ENCODE data around the gene THUMPD3.

THUMPD3 gene

GRCh38 chr3:9362731-9363530 is at the start of gene THUMPD3:
Gene THUMPD3 (plus strand): TSS chr3:9363054. CDS start chr3:9365069, 2,015 bp downstream.
- DNase-seq, result peak; percentile 90 to 91

- no peak for DNase-seq
These were observed 48.1 kb upstream of the THUMPD3 start for GRCh38 chr3:9314796-9315195.

GRCh38 chr3:9316881-9317361 is 45.9 kb upstream of the THUMPD3 start:
- DNase-seq, result no peak

GRCh38 chr3:9322780-9323179 is 40.1 kb upstream of the THUMPD3 start:
- DNase-seq, result no peak

GRCh38 chr3:9324944-9325343 is 37.9 kb upstream of the THUMPD3 start:
- DNase-seq, result no peak

GRCh38 chr3:9327578-9327977 is 35.3 kb upstream of the THUMPD3 start:
- DNase-seq, result no peak

GRCh38 chr3:9330166-9330703 is 32.6 kb upstream of the THUMPD3 start:
- no peak for DNase-seq

- no peak for DNase-seq
These were observed 31.7 kb upstream of the THUMPD3 start for GRCh38 chr3:9331171-9331570.

- no peak for DNase-seq
These were observed 30.4 kb upstream of the THUMPD3 start for GRCh38 chr3:9332250-9333030.

- DNase-seq, result no peak
These were observed 22.9 kb upstream of the THUMPD3 start for GRCh38 chr3:9339761-9340471.

- DNase-seq, result no peak
These were observed 22.4 kb upstream of the THUMPD3 start for GRCh38 chr3:9340472-9340902.

GRCh38 chr3:9342696-9343095 is 20.2 kb upstream of the THUMPD3 start:
- no peak for DNase-seq

- no peak for DNase-seq
These were observed 19.7 kb upstream of the THUMPD3 start for GRCh38 chr3:9343115-9343514.

GRCh38 chr3:9345041-9345440 is 17.8 kb upstream of the THUMPD3 start:
- DNase-seq, result no peak

GRCh38 chr3:9346141-9346540 is 16.7 kb upstream of the THUMPD3 start:
- no peak for DNase-seq

GRCh38 chr3:9347081-9347480 is 15.8 kb upstream of the THUMPD3 start:
- DNase-seq, result no peak

GRCh38 chr3:9347887-9348286 is 15.0 kb upstream of the THUMPD3 start:
- no peak for DNase-seq

GRCh38 chr3:9349321-9350117 is 13.3 kb upstream of the THUMPD3 start:
- DNase-seq, result no peak

- DNase-seq, result no peak
These were observed 11.1 kb upstream of the THUMPD3 start for GRCh38 chr3:9351709-9352126.

- DNase-seq, result peak; percentile 32 to 41
These were observed 9.7 kb upstream of the THUMPD3 start for GRCh38 chr3:9352917-9353752.

Data from stimulated activated CD4-positive, alpha-beta T cell treated with anti-CD3 and anti-CD28 coated beads, Interleukin-2, amount 100 ng/mL, for 48 hours (primary cell).